Measurements from ENCODE around the gene TMEM164.

The TMEM164 gene

GRCh38 chrX:110042496-110042895, 39.6 kb downstream of the TMEM164 start:
- no peak for DNase-seq

GRCh38 chrX:110043506-110043905, 40.6 kb downstream of the TMEM164 start:
- no peak for DNase-seq

- no peak for DNase-seq
These were observed 41.7 kb downstream of the TMEM164 start for GRCh38 chrX:110044346-110045249.

GRCh38 chrX:110045421-110045820, 42.5 kb downstream of the TMEM164 start:
- DNase-seq, result no peak

- no peak for DNase-seq
These were observed 43.1 kb downstream of the TMEM164 start for GRCh38 chrX:110046001-110046400.

GRCh38 chrX:110046971-110047370, 44.1 kb downstream of the TMEM164 start:
- no peak for DNase-seq

- no peak for DNase-seq
These were observed 46.2 kb downstream of the TMEM164 start for GRCh38 chrX:110049096-110049495.

- DNase-seq, result no peak
These were observed 47.5 kb downstream of the TMEM164 start for GRCh38 chrX:110050386-110050785.

- DNase-seq, result no peak
These were observed 48.0 kb downstream of the TMEM164 start for GRCh38 chrX:110050901-110051300.

- no peak for DNase-seq
These were observed 48.6 kb downstream of the TMEM164 start for GRCh38 chrX:110051559-110051958.

- DNase-seq, result no peak
These were observed 49.4 kb downstream of the TMEM164 start for GRCh38 chrX:110052303-110052702.

GRCh38 chrX:110053453-110053852, 50.5 kb downstream of the TMEM164 start:
- DNase-seq, result no peak

- DNase-seq, result no peak
These were observed 52.7 kb downstream of the TMEM164 start for GRCh38 chrX:110055616-110056015.

- no peak for DNase-seq
These were observed 53.5 kb downstream of the TMEM164 start for GRCh38 chrX:110056419-110056818.

GRCh38 chrX:110059410-110059809, 56.5 kb downstream of the TMEM164 start:
- no peak for DNase-seq

- no peak for DNase-seq
These were observed 57.4 kb downstream of the TMEM164 start for GRCh38 chrX:110060317-110060716.

GRCh38 chrX:110060846-110061537, 58.1 kb downstream of the TMEM164 start:
- no peak for DNase-seq

GRCh38 chrX:110062919-110063318, 60.0 kb downstream of the TMEM164 start:
- DNase-seq, result no peak

GRCh38 chrX:110066488-110067225, 63.7 kb downstream of the TMEM164 start:
- no peak for DNase-seq

GRCh38 chrX:110070970-110071369, 68.1 kb downstream of the TMEM164 start:
- DNase-seq, result no peak

GRCh38 chrX:110081320-110081719, 78.4 kb downstream of the TMEM164 start:
- no peak for DNase-seq

GRCh38 chrX:110081740-110082139, 78.8 kb downstream of the TMEM164 start:
- no peak for DNase-seq

- DNase-seq, result no peak
These were observed 79.2 kb downstream of the TMEM164 start for GRCh38 chrX:110082161-110082560.

Measured in CD4-positive, alpha-beta T cell treated with Interleukin-1 beta for 1 hour (primary cell).